NT2/D1 (cell line): ENCODE results near the gene MED28.

Source experiments
- YY1 ChIP-seq: IDR thresholded peaks from 2 replicates; pipeline ENCODE4 v1.6.1; 2011; ENCODE audit not compliant: insufficient read length, insufficient read depth
- ZNF274 ChIP-seq: IDR thresholded peaks from 2 replicates; pipeline ENCODE4 v1.6.1; 2011; ENCODE audit warnings: mild to moderate bottlenecking, low read depth, low read length

- TF ChIP-seq ZNF274 = no peak
- no peak for TF ChIP-seq YY1
Measured at GRCh38 chr4:17580969-17581368, 33.5 kb upstream of the MED28 start.
